GM06990 (cell line): Measurements from ENCODE around the gene TACR2.

Source experiments
- DNase-seq: peaks from one replicate; pipeline ENCODE4 v3.0.0-alpha.2; 2011; ENCODE audit not compliant: insufficient read length; ENCODE audit errors: extremely low read depth
- H3K27me3 ChIP-seq: replicated peaks from 2 replicates; pipeline ENCODE4 v1.6.0; 2011; ENCODE audit warnings: low read length; ENCODE audit not compliant: control insufficient read depth, insufficient read depth
- H3K36me3 ChIP-seq: 2 replicates; pipeline ENCODE4 v1.5.1; 2011; ENCODE audit warnings: low read length; ENCODE audit not compliant: control insufficient read depth, insufficient read depth
- H3K4me3 ChIP-seq: replicated peaks from 2 replicates; pipeline ENCODE4 v1.5.1; 2011; ENCODE audit warnings: low read depth, mild to moderate bottlenecking, control low read depth, low read length
- CTCF ChIP-seq: IDR thresholded peaks from 2 replicates; pipeline ENCODE4 v1.5.1; 2011; ENCODE audit warnings: low read length, control low read depth, mild to moderate bottlenecking, inconsistent platforms; ENCODE audit not compliant: insufficient read depth, poor library complexity, severe bottlenecking

TACR2 gene

GRCh38 chr10:69428165-69428564 is 11.4 kb upstream of the TACR2 start:
- no peak for DNase-seq
- no peaks in the 10 kb centered on the region for H3K27me3 ChIP-seq
- H3K36me3 ChIP-seq, result no peaks in the 10 kb centered on the region
- no peak for TF ChIP-seq CTCF
- H3K4me3 ChIP-seq, result no peak overlapping the region

DNA sequence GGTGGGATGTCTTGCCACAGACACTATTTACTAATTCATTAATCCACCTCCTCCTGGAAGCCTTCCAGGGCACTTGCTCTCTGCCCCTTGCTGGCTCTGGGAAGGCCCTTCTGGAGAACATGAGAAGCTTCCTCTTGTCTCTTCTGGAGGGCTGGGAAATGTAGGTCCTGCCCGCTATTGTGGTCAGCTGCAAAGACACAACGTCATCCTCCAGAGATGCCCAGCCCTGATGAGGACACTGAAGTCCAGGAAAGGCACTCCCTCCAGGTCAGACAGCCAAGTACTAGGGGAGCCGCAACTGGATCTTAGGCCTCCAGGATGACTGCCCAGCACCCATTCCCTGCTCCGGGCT is 9.6 kb upstream of the TACR2 start:
- no peak overlapping the region for H3K4me3 ChIP-seq
- no peaks in the 10 kb centered on the region for H3K36me3 ChIP-seq
- H3K27me3 ChIP-seq, result no peaks in the 10 kb centered on the region
- no peak for TF ChIP-seq CTCF
- no peak for DNase-seq

GRCh38 chr10:69425511-69426298 is 9.0 kb upstream of the TACR2 start:
- no peak for TF ChIP-seq CTCF
- Histone ChIP-seq H3K36me3 (no peaks in the 10 kb centered on the region), H3K27me3 (no peaks in the 10 kb centered on the region), H3K4me3 (no peak overlapping the region)
- no peak for DNase-seq

- Histone ChIP-seq H3K27me3 (no peaks in the 10 kb centered on the region), H3K36me3 (no peaks in the 10 kb centered on the region), H3K4me3 (no peak overlapping the region)
- no peak for TF ChIP-seq CTCF
- DNase-seq, result no peak
Observed at GRCh38 chr10:69425041-69425440, 8.3 kb upstream of the TACR2 start.

DNA sequence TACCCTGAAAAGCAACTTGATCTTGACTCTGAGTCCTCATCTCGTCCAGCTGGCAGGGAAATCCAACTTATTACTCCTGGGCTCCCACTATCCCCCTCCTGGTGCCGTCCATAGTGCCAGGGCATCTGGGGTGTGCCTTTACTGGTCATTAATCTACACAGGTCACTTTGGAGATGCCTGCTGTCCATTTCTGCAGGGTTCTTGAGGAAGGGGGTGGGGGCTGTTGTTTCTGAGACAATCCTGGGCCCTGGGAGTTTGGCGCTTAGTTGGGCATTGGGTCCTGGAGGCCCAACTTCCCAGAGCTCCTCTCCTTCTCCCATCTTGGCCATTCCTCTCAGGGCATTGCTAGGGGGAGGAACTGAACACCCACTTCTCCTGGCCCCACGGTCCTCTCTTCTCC is 6.0 kb upstream of the TACR2 start:
- Histone ChIP-seq H3K27me3 (no peaks in the 10 kb centered on the region), H3K36me3 (no peaks in the 10 kb centered on the region), H3K4me3 (no peak overlapping the region)
- no peak for DNase-seq
- TF ChIP-seq CTCF, result no peak
